ENCODE measurements around the gene HNRNPUL2.
A peak's percentile ranks its signal among the peaks of the same experiment; 100 is the strongest.
"Not testable (repeated sequence)": the region's sequence is repeated elsewhere in the genome, so short reads cannot be mapped to it uniquely, and the experiment has no call there.

Gene HNRNPUL2

GRCh38 chr11:62752177-62752785 lies 25.0 kb upstream of the HNRNPUL2 start:
- H3K4me3 ChIP-seq (ENCODE audit: low read length): no peak overlapping the region
- peaks cover 4% of the 10 kb centered on the region for H3K4me1 ChIP-seq (ENCODE audit: control insufficient read depth, low read depth, low read length)
- no peak overlapping the region for H3K27ac ChIP-seq (ENCODE audit: low read length)
- no peak overlapping the region for H3K9ac ChIP-seq (ENCODE audit: low read length)
- H3K36me3 ChIP-seq (ENCODE audit: control insufficient read depth, low read depth, low read length): peaks cover 27% of the 10 kb centered on the region
- no peaks in the 10 kb centered on the region for H3K9me3 ChIP-seq (ENCODE audit: control insufficient read depth, low read depth, low read length)
- H3K27me3 ChIP-seq (ENCODE audit: control insufficient read depth, insufficient read depth, low read length): no peaks in the 10 kb centered on the region

GRCh38 chr11:62749931-62750330 lies 22.7 kb upstream of the HNRNPUL2 start:
- peaks cover 27% of the 10 kb centered on the region for H3K36me3 ChIP-seq (ENCODE audit: control insufficient read depth, low read depth, low read length)
- H3K9me3 ChIP-seq (ENCODE audit: control insufficient read depth, low read depth, low read length); H3K27ac ChIP-seq (ENCODE audit: low read length); H3K4me1 ChIP-seq (ENCODE audit: control insufficient read depth, low read depth, low read length); H3K27me3 ChIP-seq (ENCODE audit: control insufficient read depth, insufficient read depth, low read length); H3K9ac ChIP-seq (ENCODE audit: low read length); H3K4me3 ChIP-seq (ENCODE audit: low read length): not testable (repeated sequence)

- H3K4me3 ChIP-seq (ENCODE audit: low read length): no peak overlapping the region
- peaks cover 20% of the 10 kb centered on the region for H3K36me3 ChIP-seq (ENCODE audit: control insufficient read depth, low read depth, low read length)
- H3K9me3 ChIP-seq (ENCODE audit: control insufficient read depth, low read depth, low read length): no peaks in the 10 kb centered on the region
- H3K27ac ChIP-seq (ENCODE audit: low read length): no peak overlapping the region
- H3K4me1 ChIP-seq (ENCODE audit: control insufficient read depth, low read depth, low read length): no peaks in the 10 kb centered on the region
- no peaks in the 10 kb centered on the region for H3K27me3 ChIP-seq (ENCODE audit: control insufficient read depth, insufficient read depth, low read length)
- H3K9ac ChIP-seq (ENCODE audit: low read length): no peak overlapping the region
Observed at GRCh38 chr11:62747475-62748160, 20.4 kb upstream of the HNRNPUL2 start.

- Histone ChIP-seq H3K27ac (ENCODE audit: low read length) (no peak overlapping the region), H3K9me3 (ENCODE audit: control insufficient read depth, low read depth, low read length) (no peaks in the 10 kb centered on the region), H3K4me1 (ENCODE audit: control insufficient read depth, low read depth, low read length) (no peaks in the 10 kb centered on the region), H3K9ac (ENCODE audit: low read length) (no peak overlapping the region), H3K4me3 (ENCODE audit: low read length) (no peak overlapping the region), H3K27me3 (ENCODE audit: control insufficient read depth, insufficient read depth, low read length) (no peaks in the 10 kb centered on the region), H3K36me3 (ENCODE audit: control insufficient read depth, low read depth, low read length) (peaks cover 25% of the 10 kb centered on the region)
Observed at GRCh38 chr11:62737196-62737595, 9.9 kb upstream of the HNRNPUL2 start.

GRCh38 chr11:62732830-62733229 lies 5.6 kb upstream of the HNRNPUL2 start:
- Histone ChIP-seq H3K9me3 (ENCODE audit: control insufficient read depth, low read depth, low read length) (no peaks in the 10 kb centered on the region), H3K36me3 (ENCODE audit: control insufficient read depth, low read depth, low read length) (peaks cover 20% of the 10 kb centered on the region), H3K4me1 (ENCODE audit: control insufficient read depth, low read depth, low read length) (peaks cover 3% of the 10 kb centered on the region), H3K27ac (ENCODE audit: low read length) (no peak overlapping the region), H3K9ac (ENCODE audit: low read length) (no peak overlapping the region), H3K4me3 (ENCODE audit: low read length) (no peak overlapping the region), H3K27me3 (ENCODE audit: control insufficient read depth, insufficient read depth, low read length) (no peaks in the 10 kb centered on the region)

- H3K9ac ChIP-seq (ENCODE audit: low read length); H3K4me3 ChIP-seq (ENCODE audit: low read length); H3K27ac ChIP-seq (ENCODE audit: low read length); H3K4me1 ChIP-seq (ENCODE audit: control insufficient read depth, low read depth, low read length); H3K9me3 ChIP-seq (ENCODE audit: control insufficient read depth, low read depth, low read length); H3K36me3 ChIP-seq (ENCODE audit: control insufficient read depth, low read depth, low read length); H3K27me3 ChIP-seq (ENCODE audit: control insufficient read depth, insufficient read depth, low read length): not testable (repeated sequence)
Observed at GRCh38 chr11:62730076-62730475, 2.8 kb upstream of the HNRNPUL2 start.

- peak within 1 kb of the TSS; percentile 77 for H3K9ac ChIP-seq (ENCODE audit: low read length)
Observed at GRCh38 chr11:62728171-62728988, 1.1 kb upstream of the HNRNPUL2 start, which contains the start of gene TTC9C. TSS of gene TTC9C (plus strand) at chr11:62728486. CDS start at chr11:62728849, 363 bp downstream.

GRCh38 chr11:62727872-62728170 lies 564 bp upstream of the HNRNPUL2 start:
- H3K9ac ChIP-seq (ENCODE audit: low read length): peak overlapping the region; percentile 77
- H3K4me3 ChIP-seq (ENCODE audit: low read length): peak overlapping the region; percentile 66
- H3K27ac ChIP-seq (ENCODE audit: low read length): peak overlapping the region; percentile 90
- peaks cover 15% of the 10 kb centered on the region for H3K4me1 ChIP-seq (ENCODE audit: control insufficient read depth, low read depth, low read length)
- H3K9me3 ChIP-seq (ENCODE audit: control insufficient read depth, low read depth, low read length): no peaks in the 10 kb centered on the region
- H3K27me3 ChIP-seq (ENCODE audit: control insufficient read depth, insufficient read depth, low read length): no peaks in the 10 kb centered on the region
- H3K36me3 ChIP-seq (ENCODE audit: control insufficient read depth, low read depth, low read length): peaks cover 24% of the 10 kb centered on the region

More at GRCh38 chr11:62728171-62728988, 1.1 kb upstream of the HNRNPUL2 start, which contains the start of gene TTC9C:
- peak within 1 kb of the TSS; percentile 90 for H3K27ac ChIP-seq (ENCODE audit: low read length)
- H3K27me3 ChIP-seq (ENCODE audit: control insufficient read depth, insufficient read depth, low read length): no peaks in the 10 kb centered on the region
- no peaks in the 10 kb centered on the region for H3K9me3 ChIP-seq (ENCODE audit: control insufficient read depth, low read depth, low read length)
- H3K36me3 ChIP-seq (ENCODE audit: control insufficient read depth, low read depth, low read length): peaks cover 24% of the 10 kb centered on the region
- peaks cover 15% of the 10 kb centered on the region for H3K4me1 ChIP-seq (ENCODE audit: control insufficient read depth, low read depth, low read length)
- peak within 1 kb of the TSS; percentile 66 for H3K4me3 ChIP-seq (ENCODE audit: low read length)

- Histone ChIP-seq H3K36me3 (ENCODE audit: control insufficient read depth, low read depth, low read length) (peaks cover 34% of the 10 kb centered on the region), H3K9me3 (ENCODE audit: control insufficient read depth, low read depth, low read length) (no peaks in the 10 kb centered on the region), H3K27ac (ENCODE audit: low read length) (no peak overlapping the region), H3K4me3 (ENCODE audit: low read length) (peak overlapping the region; percentile 66), H3K4me1 (ENCODE audit: control insufficient read depth, low read depth, low read length) (peaks cover 15% of the 10 kb centered on the region), H3K9ac (ENCODE audit: low read length) (peak overlapping the region; percentile 77), H3K27me3 (ENCODE audit: control insufficient read depth, insufficient read depth, low read length) (no peaks in the 10 kb centered on the region)
Observed at GRCh38 chr11:62726915-62727164, 417 bp downstream of the HNRNPUL2 start.

- Histone ChIP-seq H3K4me1 (ENCODE audit: control insufficient read depth, low read depth, low read length) (peaks cover 15% of the 10 kb centered on the region), H3K9ac (ENCODE audit: low read length) (peak overlapping the region; percentile 77), H3K9me3 (ENCODE audit: control insufficient read depth, low read depth, low read length) (no peaks in the 10 kb centered on the region), H3K36me3 (ENCODE audit: control insufficient read depth, low read depth, low read length) (peaks cover 39% of the 10 kb centered on the region), H3K4me3 (ENCODE audit: low read length) (peak overlapping the region; percentile 66), H3K27me3 (ENCODE audit: control insufficient read depth, insufficient read depth, low read length) (no peaks in the 10 kb centered on the region), H3K27ac (ENCODE audit: low read length) (peak overlapping the region; percentile 53)
Observed at GRCh38 chr11:62726156-62726914, 922 bp downstream of the HNRNPUL2 start.

- no peaks in the 10 kb centered on the region for H3K9me3 ChIP-seq (ENCODE audit: control insufficient read depth, low read depth, low read length)
- peak overlapping the region; percentile 77 for H3K9ac ChIP-seq (ENCODE audit: low read length)
- H3K27ac ChIP-seq (ENCODE audit: low read length): no peak overlapping the region
- H3K36me3 ChIP-seq (ENCODE audit: control insufficient read depth, low read depth, low read length): peaks cover 42% of the 10 kb centered on the region
- H3K27me3 ChIP-seq (ENCODE audit: control insufficient read depth, insufficient read depth, low read length): no peaks in the 10 kb centered on the region
- peak overlapping the region; percentile 66 for H3K4me3 ChIP-seq (ENCODE audit: low read length)
- H3K4me1 ChIP-seq (ENCODE audit: control insufficient read depth, low read depth, low read length): peaks cover 15% of the 10 kb centered on the region
Observed at GRCh38 chr11:62725646-62726045, 1.6 kb downstream of the HNRNPUL2 start.
